Measurements from ENCODE around the gene COPS7A. TPM values are rescaled to one million over a fixed set of nuclear protein-coding genes. Genes with fewer than 3 reads are reported as not detected.

The COPS7A gene
- total and polyA plus RNA-seq, 2 donors (not counting 1 experiment from before 2014, with no cell fraction given): 28.3 to 46.0 TPM

DNA sequence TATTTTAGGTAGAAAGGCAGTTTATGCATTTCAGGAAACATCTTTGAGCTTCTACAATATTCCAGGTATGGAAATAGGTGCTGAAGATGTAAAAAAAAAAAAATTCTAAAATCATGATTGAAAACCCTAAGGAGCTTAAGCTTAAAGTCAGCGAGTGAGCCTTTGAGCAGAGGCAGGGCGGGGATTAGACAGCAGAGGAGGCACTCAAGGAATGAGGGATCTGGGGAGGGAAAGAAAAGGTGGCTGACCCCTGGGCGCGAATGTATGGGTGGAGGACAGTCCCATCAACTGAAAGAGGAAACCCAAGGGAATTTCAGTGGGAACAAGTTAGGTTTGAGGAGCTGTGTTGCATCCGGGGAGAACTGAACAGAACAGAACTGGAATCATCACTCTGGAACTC is 35.9 kb downstream of the COPS7A start:
- 97% methylated on average over 5 of the region's 5 CpGs for WGBS (ENCODE audit: insufficient coverage)
- H3K4me1 Mint-ChIP-seq: peaks cover 14% of the 10 kb centered on the region
- intact Hi-C loops (cut with micrococcal nuclease): no loop called here

DNA sequence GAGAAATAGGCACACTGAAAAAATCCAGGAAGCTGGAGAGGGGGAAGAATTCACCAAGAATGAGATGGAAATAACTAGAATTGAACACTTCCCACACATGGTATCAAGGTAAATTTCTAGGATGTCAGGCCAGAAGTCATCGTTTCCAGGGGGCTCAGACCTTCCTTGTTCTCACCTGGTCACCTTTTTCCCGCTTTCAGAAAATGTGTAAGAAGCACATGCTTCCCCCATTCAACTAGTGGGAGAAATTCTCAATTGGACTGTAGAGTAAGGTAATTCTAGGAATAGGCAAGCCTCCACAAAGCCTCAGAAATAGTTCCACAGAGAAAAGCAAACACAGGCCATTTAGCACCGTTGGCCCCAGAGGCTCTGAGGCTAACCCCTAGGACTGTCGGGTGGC is 39.5 kb downstream of the COPS7A start:
- peaks cover 36% of the 10 kb centered on the region for H3K27me3 Mint-ChIP-seq
- Histone ChIP-seq H3K79me2 (ENCODE audit: control insufficient read depth, insufficient read depth, low read length) (no peaks in the 10 kb centered on the region), H3K27ac (ENCODE audit: low read length in 2 of 2) (no peak overlapping the region), H3K36me3 (replicated peaks in 1 of 2; ENCODE audit: control extremely low read depth in 1 of 2, control insufficient read depth in 1 of 2, extremely low read depth in 1 of 2, insufficient read depth in 2 of 2, low read length in 1 of 2) (no peaks in the 10 kb centered on the region), H3K9ac (ENCODE audit: low read length) (no peak overlapping the region), H2AFZ (ENCODE audit: insufficient read depth, low read depth, low read length, poor library complexity, severe bottlenecking) (no peak overlapping the region), H4K20me1 (ENCODE audit: control insufficient read depth, insufficient read depth, low read length, poor library complexity, severe bottlenecking) (no peaks in the 10 kb centered on the region), H3K4me1 (ENCODE audit: control insufficient read depth in 2 of 2, insufficient read depth in 2 of 2, low read length in 2 of 2) (peaks cover 37% of the 10 kb centered on the region in 2 donors), H3K27me3 (replicated peaks in 1 of 4; ENCODE audit: control extremely low read depth in 1 of 4, control insufficient read depth in 3 of 4, insufficient read depth in 4 of 4, low read length in 3 of 4) (peaks cover 0 to 37% (median 22%) of the 10 kb centered on the region in 4 experiments), H3K9me3 (ENCODE audit: control extremely low read depth in 1 of 3, control insufficient read depth in 2 of 3, insufficient read depth in 1 of 3, low read length in 2 of 3) (peaks cover 0 to 4% (median 0%) of the 10 kb centered on the region in 3 donors), H3K4me3 (ENCODE audit: control extremely low read depth in 1 of 5, extremely low read depth in 1 of 5, insufficient read depth in 1 of 5, low read depth in 2 of 5, low read length in 4 of 5) (no peak overlapping the region), H3K4me2 (replicated peaks; ENCODE audit: low read depth, low read length, poor library complexity, severe bottlenecking) (no peak overlapping the region)
- WGBS (ENCODE audit: insufficient coverage): 80% methylated on average over 2 of the region's 4 CpGs
- intact Hi-C loops (cut with micrococcal nuclease): no loop called here
- POLR2A ChIA-PET: interaction anchor here (0.6 kb wide), 1 partner anchor 205 kb away, joined by 5 read pairs; no protein-coding TSS in a partner anchor
- H3K27ac Mint-ChIP-seq: no peak overlapping the region
- no peak overlapping the region for H3K4me3 Mint-ChIP-seq
- CTCF ChIA-PET: no interaction called here
- peaks cover 36% of the 10 kb centered on the region for H3K4me1 Mint-ChIP-seq
- no peak for ATAC-seq (ENCODE audit: low read depth)
- TF ChIP-seq CTCF (IDR thresholded peaks at IDR 0.05): no peak
- no peak for TF ChIP-seq EZH2 (IDR thresholded peaks at IDR 0.05; ENCODE audit: borderline replicate concordance, insufficient read depth, low read depth, low read length, poor library complexity, severe bottlenecking)
- no peak for DNase-seq
- H3K9me3 Mint-ChIP-seq (ENCODE audit: insufficient read depth): no peaks in the 10 kb centered on the region

More for the DNA sequence above, 35.9 kb downstream of the COPS7A start:
- H3K4me3 Mint-ChIP-seq: no peak overlapping the region
- H3K9me3 Mint-ChIP-seq (ENCODE audit: insufficient read depth): no peaks in the 10 kb centered on the region
- H3K79me2 ChIP-seq (ENCODE audit: control insufficient read depth, insufficient read depth, low read length): no peaks in the 10 kb centered on the region
- H3K9ac ChIP-seq (ENCODE audit: low read length): no peak overlapping the region
- H3K36me3 ChIP-seq (replicated peaks in 1 of 2; ENCODE audit: control extremely low read depth in 1 of 2, control insufficient read depth in 1 of 2, extremely low read depth in 1 of 2, insufficient read depth in 2 of 2, low read length in 1 of 2): no peaks in the 10 kb centered on the region
- no peak overlapping the region for H2AFZ ChIP-seq (ENCODE audit: insufficient read depth, low read depth, low read length, poor library complexity, severe bottlenecking)
- peaks cover 0 to 9% (median 4%) of the 10 kb centered on the region in 4 experiments for H3K27me3 ChIP-seq (replicated peaks in 1 of 4; ENCODE audit: control extremely low read depth in 1 of 4, control insufficient read depth in 3 of 4, insufficient read depth in 4 of 4, low read length in 3 of 4)
- no peak overlapping the region for H3K4me3 ChIP-seq (ENCODE audit: control extremely low read depth in 1 of 5, extremely low read depth in 1 of 5, insufficient read depth in 1 of 5, low read depth in 2 of 5, low read length in 4 of 5)
- no peaks in the 10 kb centered on the region for H4K20me1 ChIP-seq (ENCODE audit: control insufficient read depth, insufficient read depth, low read length, poor library complexity, severe bottlenecking)
- DNase-seq: no peak
- TF ChIP-seq CTCF (IDR thresholded peaks at IDR 0.05) (no peak), EZH2 (IDR thresholded peaks at IDR 0.05; ENCODE audit: borderline replicate concordance, insufficient read depth, low read depth, low read length, poor library complexity, severe bottlenecking) (no peak)
- ATAC-seq (ENCODE audit: low read depth): no peak
- CTCF ChIA-PET: interaction anchor here (0.9 kb wide), 1 partner anchor 110 kb away, joined by 3 read pairs; no protein-coding TSS in a partner anchor
- H3K4me2 ChIP-seq (replicated peaks; ENCODE audit: low read depth, low read length, poor library complexity, severe bottlenecking): no peak overlapping the region
- H3K27me3 Mint-ChIP-seq: peaks cover 19% of the 10 kb centered on the region
- no peak overlapping the region for H3K27ac ChIP-seq (ENCODE audit: low read length in 2 of 2)
- peaks cover 13 to 15% of the 10 kb centered on the region in 2 donors for H3K4me1 ChIP-seq (ENCODE audit: control insufficient read depth in 2 of 2, insufficient read depth in 2 of 2, low read length in 2 of 2)
- POLR2A ChIA-PET: interaction anchor here (0.6 kb wide), 1 partner anchor 37 kb away, joined by 3 read pairs; no protein-coding TSS in a partner anchor
- H3K27ac Mint-ChIP-seq: no peak overlapping the region
- no peaks in the 10 kb centered on the region for H3K9me3 ChIP-seq (ENCODE audit: control extremely low read depth in 1 of 3, control insufficient read depth in 2 of 3, insufficient read depth in 1 of 3, low read length in 2 of 3)

Data from B cell (primary cell).